ENCODE measurements around the gene PHACTR1.

PHACTR1 gene

DNA sequence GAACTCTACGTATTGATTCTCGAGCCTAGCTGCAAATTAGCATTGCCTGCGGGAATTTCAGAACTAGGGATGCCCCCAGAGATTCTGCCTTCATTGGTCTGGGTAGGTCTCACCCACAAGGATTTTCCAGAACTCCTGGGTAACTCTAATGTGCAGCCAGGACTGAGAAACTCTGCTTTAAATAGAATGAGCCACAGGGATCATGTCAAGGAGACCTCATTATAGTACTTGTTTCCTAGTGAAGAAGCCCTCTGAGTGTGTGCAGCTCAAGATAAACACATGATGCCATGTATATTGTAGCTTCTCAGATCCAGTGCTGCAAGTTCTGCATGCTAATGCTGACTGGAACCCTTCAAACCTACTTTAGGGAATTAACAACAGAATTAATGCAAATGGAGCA lies 179.2 kb downstream of the PHACTR1 start:
- POLR2A ChIA-PET = no interaction called here
- CTCF ChIA-PET = interaction anchor here (0.8 kb wide), 1 partner anchor 287 kb away, joined by 3 read pairs; no protein-coding TSS in a partner anchor
- TF ChIP-seq ZNF384 (IDR thresholded peaks at IDR 0.05) = no peak
- TF ChIP-seq HDGF (IDR thresholded peaks at IDR 0.05; ENCODE audit: borderline replicate concordance) = no peak
- TF ChIP-seq TARDBP (IDR thresholded peaks at IDR 0.05) = no peak
- no peak for TF ChIP-seq L3MBTL2 (conservative IDR thresholded peaks at IDR 0.05)
- TF ChIP-seq BHLHE40 (IDR thresholded peaks at IDR 0.05; ENCODE audit: borderline replicate concordance) = no peak
- no peak for DNase-seq (ENCODE audit: extremely low spot score)

DNA sequence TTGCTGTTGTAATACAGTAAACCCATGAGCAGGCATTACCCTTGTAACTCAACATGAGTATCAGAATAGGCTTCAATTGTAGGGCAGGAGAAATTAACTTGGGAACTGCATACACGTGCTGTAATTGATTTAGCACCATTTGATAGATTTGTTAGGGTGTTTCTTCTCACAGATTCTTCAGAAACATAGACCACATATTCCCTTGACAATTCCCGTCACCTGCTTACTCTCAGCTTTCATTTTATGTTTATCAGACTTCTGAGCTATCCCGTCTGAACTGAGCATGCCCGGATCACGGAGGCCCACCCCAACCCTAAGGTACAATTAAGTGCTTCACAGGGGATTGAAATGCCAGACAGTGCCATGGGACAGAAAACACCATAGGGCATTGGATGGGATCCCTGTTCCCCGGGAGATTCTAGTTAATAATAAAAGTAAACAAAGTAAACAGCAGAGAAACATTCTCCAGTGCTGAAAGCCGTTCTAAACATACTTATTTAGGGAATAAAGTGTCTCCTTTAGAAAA lies 179.7 kb downstream of the PHACTR1 start:
- CTCF ChIA-PET = interaction anchor here (0.5 to 1.0 kb wide), 2 partner anchors 258 to 286 kb away, joined by 3 to 4 read pairs; no protein-coding TSS in a partner anchor
- DNase-seq (ENCODE audit: extremely low spot score) = no peak
- POLR2A ChIA-PET = no interaction called here
- TF ChIP-seq SUZ12 (IDR thresholded peaks at IDR 0.05) (no peak), LEF1 (IDR thresholded peaks at IDR 0.05; ENCODE audit: borderline replicate concordance) (no peak)

DNA sequence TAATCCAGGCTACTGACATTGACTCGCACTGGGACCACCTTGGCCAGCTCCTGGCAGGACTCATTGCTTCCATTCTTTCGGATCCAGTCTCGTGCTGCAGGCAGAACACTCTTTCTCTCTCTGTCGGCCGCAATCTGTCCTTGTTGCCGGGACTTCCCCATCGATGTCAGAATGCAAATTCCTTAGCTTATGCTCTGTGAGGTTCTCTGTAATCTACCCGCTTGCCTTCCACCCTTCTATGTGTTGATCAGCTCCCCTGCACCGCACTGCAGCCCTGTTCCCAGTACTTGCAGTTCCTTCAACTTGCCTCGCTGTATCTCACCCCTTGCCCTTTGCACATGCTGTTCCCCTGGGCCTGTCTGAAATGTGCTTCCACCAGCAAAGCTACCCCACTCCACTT lies 182.0 kb downstream of the PHACTR1 start:
- TF ChIP-seq HDGF (IDR thresholded peaks at IDR 0.05; ENCODE audit: borderline replicate concordance) = no peak
- TF ChIP-seq, protein P1, sequence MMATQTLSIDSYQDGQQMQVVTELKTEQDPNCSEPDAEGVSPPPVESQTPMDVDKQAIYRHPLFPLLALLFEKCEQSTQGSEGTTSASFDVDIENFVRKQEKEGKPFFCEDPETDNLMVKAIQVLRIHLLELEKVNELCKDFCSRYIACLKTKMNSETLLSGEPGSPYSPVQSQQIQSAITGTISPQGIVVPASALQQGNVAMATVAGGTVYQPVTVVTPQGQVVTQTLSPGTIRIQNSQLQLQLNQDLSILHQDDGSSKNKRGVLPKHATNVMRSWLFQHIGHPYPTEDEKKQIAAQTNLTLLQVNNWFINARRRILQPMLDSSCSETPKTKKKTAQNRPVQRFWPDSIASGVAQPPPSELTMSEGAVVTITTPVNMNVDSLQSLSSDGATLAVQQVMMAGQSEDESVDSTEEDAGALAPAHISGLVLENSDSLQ (IDR thresholded peaks at IDR 0.05) = no peak
- TF ChIP-seq LEF1 (IDR thresholded peaks at IDR 0.05; ENCODE audit: borderline replicate concordance) = no peak
- no peak for TF ChIP-seq SUZ12 (IDR thresholded peaks at IDR 0.05)
- no peak for TF ChIP-seq FOXM1 (IDR thresholded peaks at IDR 0.05; ENCODE audit: borderline replicate concordance)
- no peak for TF ChIP-seq NFRKB (IDR thresholded peaks at IDR 0.05)
- no peak for TF ChIP-seq ELF4 (IDR thresholded peaks at IDR 0.05)
- POLR2A ChIA-PET = no interaction called here
- no peak for DNase-seq (ENCODE audit: extremely low spot score)
- CTCF ChIA-PET = interaction anchor here (0.8 kb wide), 1 partner anchor 260 kb away, joined by 4 read pairs; no protein-coding TSS in a partner anchor

DNA sequence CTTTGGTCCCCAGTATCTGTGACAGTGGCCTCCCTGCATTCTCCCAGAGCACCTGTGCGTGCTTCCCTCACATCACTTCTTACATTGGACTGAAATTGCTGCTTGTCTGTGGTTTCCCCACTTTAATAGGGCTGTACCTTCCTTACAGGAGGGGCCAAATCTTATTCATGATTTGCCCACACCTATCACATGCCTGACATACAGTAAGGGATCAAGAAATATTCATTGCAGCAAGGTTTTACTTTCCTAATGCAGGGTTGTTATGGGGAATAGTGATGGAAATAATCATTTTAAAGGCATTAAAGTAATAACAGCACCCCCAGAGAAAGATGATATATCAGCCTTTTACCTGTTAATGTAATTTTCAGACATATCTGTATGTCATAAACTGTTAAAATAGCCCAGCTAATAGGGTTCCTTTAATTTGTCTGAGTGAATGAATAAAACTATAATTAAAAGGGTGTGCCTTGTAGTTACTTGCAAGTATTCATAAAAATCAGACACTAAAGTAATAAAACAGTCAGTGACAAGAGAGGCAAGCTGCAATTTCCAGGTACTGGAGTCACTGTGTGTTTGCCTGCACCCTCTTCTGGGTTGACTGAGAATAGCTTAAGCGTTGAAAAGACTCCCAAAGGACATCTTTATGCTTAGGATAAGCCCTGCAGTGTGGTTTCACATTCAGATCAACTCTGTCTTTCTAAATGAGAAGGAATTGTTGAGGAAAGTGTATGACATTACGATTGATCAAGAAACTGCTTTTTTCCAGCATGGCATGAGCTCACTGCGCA lies 182.7 kb downstream of the PHACTR1 start:
- no peak for TF ChIP-seq ELF4 (IDR thresholded peaks at IDR 0.05)
- no peak for TF ChIP-seq CTBP1 (IDR thresholded peaks at IDR 0.05; ENCODE audit: borderline replicate concordance)
- no peak for TF ChIP-seq SP1 (IDR thresholded peaks at IDR 0.05)
- no peak for DNase-seq (ENCODE audit: extremely low spot score)
- POLR2A ChIA-PET = no interaction called here
- CTCF ChIA-PET = interaction anchor here (0.8 kb wide), 1 partner anchor 261 kb away, joined by 4 read pairs; no protein-coding TSS in a partner anchor

DNA sequence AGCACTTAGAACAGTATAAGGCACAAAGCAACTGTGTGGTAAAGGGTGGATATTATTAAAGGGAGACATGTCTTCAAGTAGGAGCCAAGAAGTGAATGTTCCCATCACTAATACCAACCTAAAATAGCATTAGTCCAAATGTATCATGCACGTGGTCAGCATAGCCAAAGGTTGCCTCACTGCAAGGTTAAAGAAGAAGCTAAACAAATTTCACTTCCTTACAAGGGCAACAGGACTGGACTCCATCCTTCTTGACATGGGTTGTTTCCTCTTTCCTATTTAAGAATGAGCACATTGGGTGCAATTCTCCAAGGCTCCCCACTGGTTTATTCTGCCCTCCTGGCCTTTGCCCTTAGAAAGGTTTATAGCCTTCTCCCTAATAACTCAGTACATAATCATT lies 186.7 kb downstream of the PHACTR1 start:
- TF ChIP-seq LEF1 (IDR thresholded peaks at IDR 0.05; ENCODE audit: borderline replicate concordance) (no peak), FOXA1 (IDR thresholded peaks at IDR 0.05) (no peak), TARDBP (IDR thresholded peaks at IDR 0.05) (no peak), SP1 (IDR thresholded peaks at IDR 0.05) (no peak), ZNF384 (IDR thresholded peaks at IDR 0.05) (no peak), FOXM1 (IDR thresholded peaks at IDR 0.05; ENCODE audit: borderline replicate concordance) (no peak), ARNT (IDR thresholded peaks at IDR 0.05) (no peak), BHLHE40 (IDR thresholded peaks at IDR 0.05; ENCODE audit: borderline replicate concordance) (no peak), L3MBTL2 (conservative IDR thresholded peaks at IDR 0.05) (no peak), FOXK2 (IDR thresholded peaks at IDR 0.05) (no peak), SUZ12 (IDR thresholded peaks at IDR 0.05) (no peak), CTBP1 (IDR thresholded peaks at IDR 0.05; ENCODE audit: borderline replicate concordance) (no peak)
- TF ChIP-seq, protein P1 (IDR thresholded peaks at IDR 0.05) = no peak
- no peak for DNase-seq (ENCODE audit: extremely low spot score)
- POLR2A ChIA-PET = no interaction called here
- CTCF ChIA-PET = no interaction called here

DNA sequence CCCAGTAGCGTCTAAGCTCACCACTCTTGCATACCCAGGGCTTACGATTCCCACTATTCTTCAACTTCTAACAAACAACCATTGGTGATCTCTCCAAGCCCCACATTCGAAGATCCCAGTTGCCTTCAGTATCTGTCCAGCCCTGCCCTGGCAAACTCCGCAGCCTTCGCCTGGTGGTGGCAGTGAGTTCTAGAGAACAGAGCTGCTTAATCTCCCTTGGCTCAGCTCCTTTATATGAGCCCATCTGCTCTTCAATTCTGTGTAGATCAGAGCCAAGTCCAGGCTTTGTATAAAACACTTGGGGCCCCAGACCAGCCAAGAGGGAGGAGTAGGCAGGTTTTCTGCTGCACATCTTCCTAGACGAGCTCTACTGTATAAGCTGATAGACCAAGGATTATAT lies 193.3 kb downstream of the PHACTR1 start:
- POLR2A ChIA-PET = no interaction called here
- DNase-seq (ENCODE audit: extremely low spot score) = no peak
- TF ChIP-seq ZNF384 (IDR thresholded peaks at IDR 0.05) = no peak
- no peak for TF ChIP-seq L3MBTL2 (conservative IDR thresholded peaks at IDR 0.05)
- TF ChIP-seq ARNT (IDR thresholded peaks at IDR 0.05) = no peak
- CTCF ChIA-PET = no interaction called here

DNA sequence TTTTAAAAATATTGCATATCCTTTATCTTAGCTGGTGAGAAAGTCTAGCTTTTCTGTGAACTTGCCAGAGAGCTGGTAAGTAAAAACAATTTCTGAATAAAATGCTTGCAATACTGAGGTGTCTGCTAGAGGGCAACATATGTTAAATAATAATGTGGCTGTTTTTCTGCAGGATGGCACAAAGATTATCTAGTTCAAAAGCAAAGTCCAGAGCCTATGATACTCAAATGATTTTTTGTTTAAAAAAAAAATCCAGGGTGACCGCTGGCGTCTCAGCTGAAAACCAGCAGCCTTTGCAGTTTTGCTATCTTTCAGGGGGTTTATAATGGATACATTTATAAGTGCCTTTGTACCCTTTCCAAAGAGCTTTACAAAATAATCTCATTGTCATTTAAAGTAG lies 194.9 kb downstream of the PHACTR1 start:
- POLR2A ChIA-PET = interaction anchor here (1.0 to 1.4 kb wide), 2 partner anchors 416 to 417 kb away, joined by 3 to 7 read pairs; partner anchors contain the start of gene TBC1D7
- CTCF ChIA-PET = interaction anchor here (0.6 to 1.7 kb wide), 12 partner anchors 15 to 419 kb away, joined by 3 to 17 read pairs (median 3); no protein-coding TSS in a partner anchor
- TF ChIP-seq ELF4 (IDR thresholded peaks at IDR 0.05) = no peak
- TF ChIP-seq LEF1 (IDR thresholded peaks at IDR 0.05; ENCODE audit: borderline replicate concordance) = no peak
- TF ChIP-seq HDGF (IDR thresholded peaks at IDR 0.05; ENCODE audit: borderline replicate concordance) = no peak
- no peak for TF ChIP-seq FOXK2 (IDR thresholded peaks at IDR 0.05)
- no peak for TF ChIP-seq TARDBP (IDR thresholded peaks at IDR 0.05)
- TF ChIP-seq CTBP1 (IDR thresholded peaks at IDR 0.05; ENCODE audit: borderline replicate concordance) = no peak
- no peak for TF ChIP-seq FOXM1 (IDR thresholded peaks at IDR 0.05; ENCODE audit: borderline replicate concordance)
- no peak for TF ChIP-seq FOXA1 (IDR thresholded peaks at IDR 0.05)
- TF ChIP-seq BHLHE40 (IDR thresholded peaks at IDR 0.05; ENCODE audit: borderline replicate concordance) = no peak
- no peak for TF ChIP-seq NFRKB (IDR thresholded peaks at IDR 0.05)
- TF ChIP-seq SUZ12 (IDR thresholded peaks at IDR 0.05) = no peak
- peak; percentile 25 for DNase-seq (ENCODE audit: extremely low spot score)
